ENCODE results near the gene OGFOD2.

The OGFOD2 gene

GRCh38 chr12:122997343-122998250, 22.6 kb downstream of the OGFOD2 start:
- H3K36me3 ChIP-seq: no peaks in the 10 kb centered on the region
- peak overlapping the region; percentile 40 for H3K27ac ChIP-seq
- DNase-seq: no peak
- TF ChIP-seq, protein P1, sequence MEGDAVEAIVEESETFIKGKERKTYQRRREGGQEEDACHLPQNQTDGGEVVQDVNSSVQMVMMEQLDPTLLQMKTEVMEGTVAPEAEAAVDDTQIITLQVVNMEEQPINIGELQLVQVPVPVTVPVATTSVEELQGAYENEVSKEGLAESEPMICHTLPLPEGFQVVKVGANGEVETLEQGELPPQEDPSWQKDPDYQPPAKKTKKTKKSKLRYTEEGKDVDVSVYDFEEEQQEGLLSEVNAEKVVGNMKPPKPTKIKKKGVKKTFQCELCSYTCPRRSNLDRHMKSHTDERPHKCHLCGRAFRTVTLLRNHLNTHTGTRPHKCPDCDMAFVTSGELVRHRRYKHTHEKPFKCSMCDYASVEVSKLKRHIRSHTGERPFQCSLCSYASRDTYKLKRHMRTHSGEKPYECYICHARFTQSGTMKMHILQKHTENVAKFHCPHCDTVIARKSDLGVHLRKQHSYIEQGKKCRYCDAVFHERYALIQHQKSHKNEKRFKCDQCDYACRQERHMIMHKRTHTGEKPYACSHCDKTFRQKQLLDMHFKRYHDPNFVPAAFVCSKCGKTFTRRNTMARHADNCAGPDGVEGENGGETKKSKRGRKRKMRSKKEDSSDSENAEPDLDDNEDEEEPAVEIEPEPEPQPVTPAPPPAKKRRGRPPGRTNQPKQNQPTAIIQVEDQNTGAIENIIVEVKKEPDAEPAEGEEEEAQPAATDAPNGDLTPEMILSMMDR (IDR thresholded peaks at IDR 0.05; ENCODE audit: low read depth, low read length): no peak
- no peak overlapping the region for H3K4me3 ChIP-seq (ENCODE audit: low read depth, low read length)
- H3K9me3 ChIP-seq (ENCODE audit: severe bottlenecking): no peaks in the 10 kb centered on the region
- H3K27me3 ChIP-seq (ENCODE audit: insufficient read depth, low read depth, severe bottlenecking): no peaks in the 10 kb centered on the region

GRCh38 chr12:122998316-122998715, 23.3 kb downstream of the OGFOD2 start:
- H3K27me3 ChIP-seq (ENCODE audit: insufficient read depth, low read depth, severe bottlenecking): no peaks in the 10 kb centered on the region
- H3K9me3 ChIP-seq (ENCODE audit: severe bottlenecking): no peaks in the 10 kb centered on the region
- H3K27ac ChIP-seq: peak overlapping the region; percentile 40
- no peaks in the 10 kb centered on the region for H3K36me3 ChIP-seq
- H3K4me3 ChIP-seq (ENCODE audit: low read depth, low read length): no peak overlapping the region
- TF ChIP-seq, protein P1 (IDR thresholded peaks at IDR 0.05; ENCODE audit: low read depth, low read length): no peak
- no peak for DNase-seq

DNA sequence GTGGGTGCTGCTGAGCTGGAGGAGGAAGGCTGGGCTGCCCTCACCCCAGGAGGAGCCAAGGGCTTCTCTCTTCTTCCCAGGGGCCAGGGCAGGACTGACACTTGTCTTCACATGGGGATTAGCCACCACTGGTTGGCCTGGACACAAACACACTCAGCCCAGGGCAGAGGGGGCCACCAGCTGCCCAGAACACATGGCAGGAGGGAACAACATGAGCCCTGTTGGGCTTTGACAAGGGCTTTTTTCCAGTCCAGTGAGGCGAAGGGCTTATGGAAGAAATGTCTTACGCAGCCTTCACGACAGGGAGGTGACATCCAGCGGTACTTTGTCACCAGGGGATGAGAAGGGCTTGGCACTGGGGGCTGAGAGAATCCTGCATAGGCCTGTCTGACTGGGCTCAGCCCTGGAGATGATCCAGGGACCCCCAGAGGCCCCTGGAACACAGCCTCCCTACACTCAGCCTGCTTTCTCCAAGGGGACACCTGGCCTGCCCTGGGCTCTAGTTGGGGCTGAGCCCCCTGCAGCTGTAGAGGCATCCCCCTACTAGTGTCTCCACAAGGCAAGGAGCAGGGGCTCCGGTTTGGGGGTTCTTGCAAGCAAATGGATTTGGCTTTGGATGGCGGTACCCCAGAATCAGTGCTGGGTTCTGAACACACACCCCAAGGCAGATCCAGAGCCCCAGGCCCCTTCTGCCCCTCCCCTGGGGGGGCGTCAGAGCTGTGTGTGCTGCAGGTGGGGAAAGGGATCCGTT, 24.3 kb downstream of the OGFOD2 start:
- H3K9me3 ChIP-seq (ENCODE audit: severe bottlenecking): no peaks in the 10 kb centered on the region
- no peak overlapping the region for H3K4me3 ChIP-seq (ENCODE audit: low read depth, low read length)
- no peaks in the 10 kb centered on the region for H3K27me3 ChIP-seq (ENCODE audit: insufficient read depth, low read depth, severe bottlenecking)
- peak overlapping the region; percentile 40 for H3K27ac ChIP-seq
- DNase-seq: peak; percentile 80
- H3K36me3 ChIP-seq: no peaks in the 10 kb centered on the region
- TF ChIP-seq, protein P1 (IDR thresholded peaks at IDR 0.05; ENCODE audit: low read depth, low read length): no peak

- TF ChIP-seq, protein P1 (IDR thresholded peaks at IDR 0.05; ENCODE audit: low read depth, low read length): no peak
- Histone ChIP-seq H3K4me3 (ENCODE audit: low read depth, low read length) (no peak overlapping the region), H3K27ac (peak overlapping the region; percentile 40), H3K36me3 (no peaks in the 10 kb centered on the region), H3K27me3 (ENCODE audit: insufficient read depth, low read depth, severe bottlenecking) (no peaks in the 10 kb centered on the region), H3K9me3 (ENCODE audit: severe bottlenecking) (no peaks in the 10 kb centered on the region)
- peak; percentile 4 for DNase-seq
These were observed 25.0 kb downstream of the OGFOD2 start for GRCh38 chr12:122999986-123000420.

- Histone ChIP-seq H3K36me3 (no peaks in the 10 kb centered on the region), H3K27me3 (ENCODE audit: insufficient read depth, low read depth, severe bottlenecking) (no peaks in the 10 kb centered on the region), H3K9me3 (ENCODE audit: severe bottlenecking) (no peaks in the 10 kb centered on the region), H3K4me3 (ENCODE audit: low read depth, low read length) (no peak overlapping the region), H3K27ac (no peak overlapping the region)
- TF ChIP-seq, protein P1 (IDR thresholded peaks at IDR 0.05; ENCODE audit: low read depth, low read length): no peak
- no peak for DNase-seq
These were observed 25.5 kb downstream of the OGFOD2 start for GRCh38 chr12:123000578-123000977.

Measured in WERI-Rb-1 (cell line).